Kidney glomerular epithelial cell (primary cell): ENCODE data around the gene PIGT.

Source experiments
- DNase-seq: peaks from one replicate; lab custom pipeline; 2025; lab: John Stamatoyannopoulos, UW

PIGT gene

DNA sequence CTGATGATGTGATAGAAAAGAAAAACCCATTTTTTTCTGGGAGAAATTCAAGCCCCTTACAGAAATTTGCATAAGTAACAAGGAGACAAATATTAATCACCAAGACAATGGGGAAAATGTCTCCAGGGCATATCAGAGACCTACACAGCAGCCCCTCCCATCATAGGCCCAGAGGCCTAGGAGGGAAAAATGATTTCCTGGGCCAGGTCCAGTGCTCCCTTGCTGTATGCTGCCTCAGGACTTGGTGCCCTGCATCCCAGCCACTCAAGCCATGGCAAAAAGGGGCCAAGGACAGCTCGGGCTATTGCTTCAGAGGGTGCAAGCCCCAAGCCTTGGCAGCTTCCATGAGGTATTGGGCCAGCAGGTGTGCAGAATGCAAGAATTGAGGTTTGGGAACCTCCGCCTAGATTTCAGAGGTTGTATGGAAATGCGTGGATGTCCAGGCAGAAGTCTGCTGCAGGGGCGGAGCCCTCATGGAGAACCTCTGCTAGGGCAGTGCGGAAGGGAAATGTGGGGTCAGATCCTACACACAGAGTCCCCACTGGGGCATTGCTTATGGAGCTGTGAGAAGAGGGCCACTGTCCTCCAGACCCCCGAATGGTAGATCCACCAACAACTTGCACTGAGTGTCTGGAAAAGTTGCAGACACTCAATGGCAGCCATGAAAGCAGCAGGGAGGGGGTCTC, 15.5 kb upstream of the PIGT start:
- DNase-seq: no peak

DNA sequence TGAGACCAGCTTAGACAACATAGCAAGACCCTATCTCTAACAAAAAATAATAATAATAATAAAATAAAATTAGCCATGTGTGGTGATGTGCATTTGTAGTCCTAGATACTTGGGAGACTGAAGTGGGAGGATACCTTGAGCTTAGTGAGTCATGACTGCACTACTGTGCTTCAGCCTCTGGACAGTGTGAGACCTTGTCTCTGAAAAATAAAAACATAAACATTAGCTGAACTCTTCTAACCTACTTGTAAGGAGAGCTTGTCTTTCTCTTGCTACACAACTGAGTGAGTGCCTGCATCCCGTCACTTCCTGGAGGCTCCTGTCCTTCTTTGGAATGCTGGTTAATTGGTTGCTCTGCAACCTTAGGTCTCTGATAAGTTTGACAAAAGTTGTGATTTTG, 13.0 kb upstream of the PIGT start:
- peak; percentile 79 for DNase-seq

- no peak for DNase-seq
Measured at GRCh38 chr20:45404438-45404837, 11.5 kb upstream of the PIGT start.

- DNase-seq: no peak
Measured at GRCh38 chr20:45405571-45406259, 10.2 kb upstream of the PIGT start.

DNA sequence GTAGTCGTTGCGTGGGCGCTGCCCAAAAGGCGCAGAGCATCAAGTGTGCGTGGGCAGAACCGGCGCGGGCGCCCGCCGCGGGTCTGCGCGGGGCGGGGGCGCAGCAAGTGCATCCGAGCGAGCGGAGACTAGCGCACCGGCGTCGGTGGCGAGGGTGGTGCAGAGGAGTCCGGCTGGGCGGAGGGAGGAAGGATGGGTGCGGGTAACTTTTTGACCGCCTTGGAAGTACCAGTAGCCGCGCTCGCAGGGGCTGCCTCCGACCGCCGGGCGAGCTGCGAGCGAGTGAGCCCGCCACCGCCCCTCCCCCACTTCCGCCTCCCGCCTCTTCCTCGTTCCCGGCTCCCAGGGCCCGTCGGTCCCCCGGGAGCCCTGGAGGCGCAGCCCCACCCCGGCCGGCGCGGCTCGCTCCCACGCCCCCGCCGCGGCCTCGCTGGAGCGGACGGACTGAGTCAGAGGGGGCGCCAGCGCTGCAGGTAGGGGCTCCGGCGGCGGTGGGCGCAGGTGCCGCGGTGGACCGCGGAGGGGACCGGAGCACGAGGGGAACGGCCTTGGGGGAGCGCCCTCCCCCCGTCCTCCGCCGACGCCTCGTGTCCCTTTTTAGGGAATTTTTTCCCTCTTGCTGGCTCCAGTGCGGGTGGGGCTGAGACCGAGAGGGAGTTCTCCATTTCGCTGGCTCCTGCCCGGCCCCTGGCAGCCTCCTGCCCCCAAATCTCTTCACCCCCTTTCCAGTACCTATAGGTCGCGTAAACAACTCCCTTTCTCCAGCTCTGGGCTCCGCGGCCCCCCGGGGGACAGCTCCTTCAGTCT, 9.5 kb upstream of the PIGT start:
- DNase-seq: peak; percentile 18

- peak; percentile 12 for DNase-seq
Measured at GRCh38 chr20:45407067-45407745, 8.7 kb upstream of the PIGT start.

- no peak for DNase-seq
Measured at GRCh38 chr20:45407783-45408645, 7.9 kb upstream of the PIGT start, which contains the start of gene DBNDD2. DBNDD2 (plus strand) TSS chr20:45408289; CDS start chr20:45408468, 179 bp downstream.

DNA sequence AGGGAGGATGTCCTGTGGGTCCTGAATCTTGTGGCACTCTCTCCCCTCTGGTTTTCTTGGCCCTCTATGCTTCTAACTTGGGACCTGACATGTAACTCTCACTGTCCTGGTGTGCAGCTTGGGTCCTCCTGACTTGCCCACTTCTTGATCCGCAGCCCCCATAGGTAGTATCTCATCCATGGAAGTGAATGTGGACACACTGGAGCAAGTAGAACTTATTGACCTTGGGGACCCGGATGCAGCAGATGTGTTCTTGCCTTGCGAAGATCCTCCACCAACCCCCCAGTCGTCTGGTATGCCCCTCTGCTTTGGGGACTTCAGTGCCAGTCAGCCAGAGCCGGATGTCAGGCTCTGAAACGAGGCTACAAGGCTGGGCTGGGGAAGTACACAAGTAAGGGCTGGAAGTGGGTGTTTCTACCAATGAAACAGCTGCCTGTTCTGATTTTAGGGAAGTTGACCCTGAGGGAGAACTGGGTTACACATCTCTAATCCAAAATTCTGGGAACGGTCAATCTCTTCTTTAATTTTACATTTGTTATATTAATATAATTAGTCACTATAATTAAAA, 7.2 kb upstream of the PIGT start:
- no peak for DNase-seq

- DNase-seq: no peak
Measured at GRCh38 chr20:45409521-45410272, 6.2 kb upstream of the PIGT start.

GRCh38 chr20:45410887-45411286, 5.1 kb upstream of the PIGT start:
- no peak for DNase-seq

DNA sequence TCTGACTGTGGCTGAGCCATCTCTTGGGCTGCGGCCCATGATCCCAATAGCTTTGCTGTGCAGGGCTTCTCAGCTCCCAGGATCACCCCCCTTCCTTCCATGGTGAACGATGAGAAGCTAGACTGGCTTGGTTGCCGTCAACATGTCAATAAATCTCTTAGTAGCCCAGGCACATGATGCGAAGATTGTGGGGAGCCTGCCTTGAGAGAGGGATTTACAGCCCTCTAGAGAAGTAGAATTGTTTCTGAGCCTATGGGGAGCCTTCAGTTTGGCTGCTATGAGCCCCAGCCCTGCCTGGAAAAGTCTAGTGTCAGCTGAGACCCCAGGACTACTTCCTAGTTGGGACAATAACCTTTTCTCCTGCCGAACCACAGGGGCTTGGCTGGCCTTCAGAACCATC, 3.3 kb upstream of the PIGT start:
- DNase-seq: no peak

GRCh38 chr20:45413479-45413878, 2.5 kb upstream of the PIGT start:
- no peak for DNase-seq

DNA sequence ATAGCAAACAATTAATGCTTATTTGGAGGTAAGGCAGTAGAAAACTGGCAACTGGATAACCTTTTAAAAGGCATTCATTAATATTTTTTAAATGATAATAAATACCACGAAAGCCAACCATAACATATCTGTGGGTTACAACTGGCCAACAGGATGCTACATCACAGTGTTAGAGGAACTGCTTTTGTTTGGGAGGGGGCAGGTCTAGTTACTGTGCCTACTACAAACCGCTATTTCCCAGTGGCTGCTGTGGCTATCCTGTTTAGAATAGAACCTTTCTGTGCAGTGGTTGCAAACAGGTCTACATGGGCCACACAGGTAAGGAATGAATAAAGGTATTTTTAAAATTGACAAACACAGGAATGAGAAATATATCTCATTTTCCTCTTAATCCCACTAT, 976 bp downstream of the PIGT start:
- DNase-seq: no peak

DNA sequence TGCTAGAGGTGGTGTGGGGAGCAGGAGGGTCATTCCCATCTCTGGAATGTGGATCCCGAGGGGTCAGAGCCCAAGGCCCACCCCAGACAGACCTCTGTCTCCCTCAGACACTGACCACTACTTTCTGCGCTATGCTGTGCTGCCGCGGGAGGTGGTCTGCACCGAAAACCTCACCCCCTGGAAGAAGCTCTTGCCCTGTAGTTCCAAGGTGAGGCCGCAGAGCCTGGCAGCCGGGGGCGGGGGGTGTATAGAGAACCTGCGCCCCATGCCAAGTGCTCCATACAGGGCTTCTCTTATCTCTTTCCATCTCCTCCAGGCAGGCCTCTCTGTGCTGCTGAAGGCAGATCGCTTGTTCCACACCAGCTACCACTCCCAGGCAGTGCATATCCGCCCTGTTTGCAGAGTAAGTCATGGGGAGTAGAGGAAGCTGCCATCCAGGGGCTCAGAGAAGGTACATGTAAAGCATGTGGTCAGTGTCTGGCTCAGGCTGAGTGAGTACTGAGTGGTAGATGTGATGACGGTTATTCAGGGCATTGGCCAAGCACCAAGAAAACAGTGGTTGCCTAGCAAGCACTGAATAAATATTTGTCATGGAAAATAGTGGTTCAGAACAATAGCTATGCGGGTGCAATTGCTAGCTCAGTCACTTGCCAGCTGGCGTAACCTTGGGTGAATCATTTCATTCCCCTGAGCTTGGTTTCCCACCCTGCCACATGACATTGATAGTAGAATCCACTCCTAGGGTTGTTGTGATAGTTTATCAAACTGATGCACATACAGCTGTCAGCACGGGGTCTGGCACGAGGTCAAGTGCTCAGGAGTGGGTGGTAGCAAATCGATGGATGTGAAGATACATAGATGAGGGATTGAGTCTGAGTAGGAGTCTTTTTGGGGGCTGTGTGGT, 3.5 kb downstream of the PIGT start:
- DNase-seq: peak; percentile 94

GRCh38 chr20:45420125-45420524, 4.2 kb downstream of the PIGT start:
- DNase-seq: no peak

DNA sequence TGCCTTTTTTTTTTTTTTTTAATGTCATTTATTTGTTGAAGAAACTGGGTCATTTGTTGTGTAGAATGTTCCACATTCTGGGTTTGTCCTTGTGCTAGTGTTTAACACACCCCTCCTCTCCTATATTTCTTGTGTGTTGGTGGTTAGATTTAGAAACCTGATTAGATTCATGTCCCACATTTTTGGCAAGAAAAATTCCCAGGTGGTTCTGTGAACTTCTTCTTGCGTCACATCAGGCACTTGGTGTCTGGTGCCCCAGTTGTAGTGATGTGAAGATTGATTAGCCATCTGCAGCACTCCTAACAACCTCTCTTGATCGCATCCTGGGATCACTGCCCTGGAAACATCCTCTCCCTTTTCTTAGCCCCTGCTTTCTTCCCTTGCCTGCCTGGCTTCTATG, 7.8 kb downstream of the PIGT start:
- DNase-seq: no peak

DNA sequence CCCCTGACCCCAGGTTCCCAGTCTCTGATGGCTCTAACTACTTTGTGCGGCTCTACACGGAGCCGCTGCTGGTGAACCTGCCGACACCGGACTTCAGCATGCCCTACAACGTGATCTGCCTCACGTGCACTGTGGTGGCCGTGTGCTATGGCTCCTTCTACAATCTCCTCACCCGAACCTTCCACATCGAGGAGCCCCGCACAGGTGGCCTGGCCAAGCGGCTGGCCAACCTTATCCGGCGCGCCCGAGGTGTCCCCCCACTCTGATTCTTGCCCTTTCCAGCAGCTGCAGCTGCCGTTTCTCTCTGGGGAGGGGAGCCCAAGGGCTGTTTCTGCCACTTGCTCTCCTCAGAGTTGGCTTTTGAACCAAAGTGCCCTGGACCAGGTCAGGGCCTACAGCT, 9.6 kb downstream of the PIGT start:
- no peak for DNase-seq

DNA sequence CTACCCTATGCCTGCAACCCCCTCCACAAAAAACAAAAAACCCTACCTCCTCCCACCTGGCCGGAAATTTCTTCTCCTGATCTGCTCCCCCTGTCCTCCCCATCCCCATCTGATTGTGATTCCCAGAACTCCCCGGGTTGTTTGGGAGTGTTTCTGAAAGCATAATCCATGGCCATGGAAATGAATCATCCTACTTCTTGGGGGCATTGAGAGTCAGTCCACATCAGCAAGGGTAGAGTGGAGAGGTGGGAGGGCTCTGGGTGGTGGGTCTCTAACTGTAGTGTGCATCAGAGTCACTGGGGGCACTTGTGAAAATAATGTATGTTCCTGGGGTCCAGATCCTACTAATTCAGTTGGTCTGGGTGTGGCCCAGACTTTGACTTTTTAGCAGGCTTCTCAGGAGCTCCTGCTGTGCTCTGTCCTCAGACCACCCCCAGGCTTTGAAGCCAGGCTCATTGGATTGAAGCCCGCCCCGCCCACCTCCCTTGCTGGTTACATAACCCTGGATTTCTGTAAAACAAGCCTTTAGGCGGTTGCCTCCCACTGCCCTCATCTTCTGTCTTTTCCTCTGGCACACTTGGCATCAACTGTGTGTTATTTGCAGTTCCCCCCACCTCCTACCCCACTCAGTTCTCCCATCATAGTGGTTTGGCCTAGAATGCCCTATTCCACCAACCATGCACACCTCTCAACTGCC, 10.5 kb downstream of the PIGT start:
- DNase-seq: no peak
